Germinal center (tissue), 1 donor: Measurements from ENCODE around the gene SF3A2.

Experiments
- DNase-seq: peaks from one replicate; pipeline ENCODE4 v3.0.0; 2012; ENCODE audit warnings: mixed read lengths, low spot score

Gene SF3A2

GRCh38 chr19:2240881-2241760 lies 4.5 kb downstream of the SF3A2 start:
- no peak for DNase-seq

GRCh38 chr19:2242092-2242537 lies 5.5 kb downstream of the SF3A2 start:
- no peak for DNase-seq

- DNase-seq = no peak
Measured at GRCh38 chr19:2242816-2243215, 6.2 kb downstream of the SF3A2 start.

GRCh38 chr19:2243274-2244124 lies 6.9 kb downstream of the SF3A2 start:
- no peak for DNase-seq

- DNase-seq = no peak
Measured at GRCh38 chr19:2244125-2244411, 7.4 kb downstream of the SF3A2 start.

GRCh38 chr19:2244486-2244885 lies 7.9 kb downstream of the SF3A2 start:
- DNase-seq = no peak

- DNase-seq = no peak
Measured at GRCh38 chr19:2245273-2245672, 8.6 kb downstream of the SF3A2 start.

GRCh38 chr19:2246014-2246620 lies 9.5 kb downstream of the SF3A2 start:
- DNase-seq = no peak

GRCh38 chr19:2246801-2247361 lies 10.3 kb downstream of the SF3A2 start:
- DNase-seq = no peak

- DNase-seq = no peak
Measured at GRCh38 chr19:2247433-2248101, 10.9 kb downstream of the SF3A2 start.

- DNase-seq = no peak
Measured at GRCh38 chr19:2248136-2249009, 11.7 kb downstream of the SF3A2 start.

- DNase-seq = no peak
Measured at GRCh38 chr19:2249010-2249866, 12.6 kb downstream of the SF3A2 start, which contains the start of gene AMH. AMH (plus strand) TSS chr19:2249323; CDS start chr19:2249333, 10 bp downstream.

GRCh38 chr19:2249880-2250765 lies 13.5 kb downstream of the SF3A2 start:
- DNase-seq = no peak

GRCh38 chr19:2250766-2251105 lies 14.1 kb downstream of the SF3A2 start:
- DNase-seq = no peak

- DNase-seq = no peak
Measured at GRCh38 chr19:2251106-2252054, 14.8 kb downstream of the SF3A2 start.

GRCh38 chr19:2252055-2252796 lies 15.6 kb downstream of the SF3A2 start:
- DNase-seq = no peak

GRCh38 chr19:2252797-2253105 lies 16.1 kb downstream of the SF3A2 start:
- no peak for DNase-seq
